ENCODE data around the gene C6.

C6 gene

GRCh38 chr5:41181691-41182564 is 31.4 kb downstream of the C6 start:
- H4K91ac ChIP-seq (ENCODE audit: low read depth, low read length, poor library complexity): no peak overlapping the region
- no peak overlapping the region for H2BK120ac ChIP-seq (ENCODE audit: low read depth, low read length)
- WGBS, 2 donors (ENCODE audit: extremely low coverage in 2 of 2, insufficient read length in 2 of 2, insufficient replicate concordance in 1 of 2): no CpG with 5 or more reads among the region's 5 CpGs
- H2AFZ ChIP-seq (ENCODE audit: low read length): no peak overlapping the region
- H2AK5ac ChIP-seq (ENCODE audit: low read depth, low read length): no peak overlapping the region
- H2BK12ac ChIP-seq (ENCODE audit: low read length): no peak overlapping the region
- no peaks in the 10 kb centered on the region for H3K79me1 ChIP-seq (ENCODE audit: low read depth, low read length)
- no peak overlapping the region for H3K23ac ChIP-seq (ENCODE audit: low read depth, low read length, poor library complexity)
- H3K36me3 ChIP-seq (replicated peaks in 1 of 2; ENCODE audit: control insufficient read depth in 2 of 2, insufficient read depth in 2 of 2, low read length in 2 of 2): no peaks in the 10 kb centered on the region
- H3K4ac ChIP-seq (ENCODE audit: low read length): no peak overlapping the region
- no peak for DNase-seq (ENCODE audit: low spot score)
- H3K4me2 ChIP-seq (ENCODE audit: insufficient read depth, low read length, poor library complexity, severe bottlenecking): no peak overlapping the region
- H3K27me3 ChIP-seq (ENCODE audit: control insufficient read depth in 3 of 3, insufficient read depth in 3 of 3, low read depth in 1 of 3, low read length in 3 of 3): no peaks in the 10 kb centered on the region
- H3K18ac ChIP-seq (ENCODE audit: low read length): no peak overlapping the region
- no peak overlapping the region for H4K8ac ChIP-seq (ENCODE audit: low read depth, low read length)
- H3K27ac ChIP-seq (replicated peaks; ENCODE audit: low read length): no peak overlapping the region
- H3K9me3 ChIP-seq (replicated peaks in 1 of 2; ENCODE audit: control insufficient read depth in 2 of 2, insufficient read depth in 1 of 2, low read depth in 1 of 2, low read length in 2 of 2): no peaks in the 10 kb centered on the region
- no peak overlapping the region for H2BK5ac ChIP-seq (ENCODE audit: low read length)
- H3K9ac ChIP-seq (ENCODE audit: low read depth, low read length, poor library complexity): no peak overlapping the region
- H3K14ac ChIP-seq (ENCODE audit: low read length): no peak overlapping the region
- no peak overlapping the region for H2BK15ac ChIP-seq (ENCODE audit: low read length)
- H3K4me3 ChIP-seq (ENCODE audit: low read length in 2 of 2): no peak overlapping the region
- no peaks in the 10 kb centered on the region for H3K4me1 ChIP-seq (ENCODE audit: control insufficient read depth in 2 of 2, insufficient read depth in 1 of 2, low read depth in 1 of 2, low read length in 2 of 2)

- no peak overlapping the region for H3K27ac ChIP-seq (replicated peaks; ENCODE audit: low read length)
- H3K14ac ChIP-seq (ENCODE audit: low read length): no peak overlapping the region
- H2AFZ ChIP-seq (ENCODE audit: low read length): no peak overlapping the region
- H2BK12ac ChIP-seq (ENCODE audit: low read length): no peak overlapping the region
- H3K9me3 ChIP-seq (replicated peaks in 1 of 2; ENCODE audit: control insufficient read depth in 2 of 2, insufficient read depth in 1 of 2, low read depth in 1 of 2, low read length in 2 of 2): no peaks in the 10 kb centered on the region
- no peak overlapping the region for H3K4me3 ChIP-seq (ENCODE audit: low read length in 2 of 2)
- WGBS, 2 donors (ENCODE audit: extremely low coverage in 2 of 2, insufficient read length in 2 of 2, insufficient replicate concordance in 1 of 2): no CpG with 5 or more reads among the region's 3 CpGs
- H2BK120ac ChIP-seq (ENCODE audit: low read depth, low read length): no peak overlapping the region
- H4K8ac ChIP-seq (ENCODE audit: low read depth, low read length): no peak overlapping the region
- H2BK15ac ChIP-seq (ENCODE audit: low read length): no peak overlapping the region
- no peaks in the 10 kb centered on the region for H3K36me3 ChIP-seq (replicated peaks in 1 of 2; ENCODE audit: control insufficient read depth in 2 of 2, insufficient read depth in 2 of 2, low read length in 2 of 2)
- no peaks in the 10 kb centered on the region for H3K27me3 ChIP-seq (ENCODE audit: control insufficient read depth in 3 of 3, insufficient read depth in 3 of 3, low read depth in 1 of 3, low read length in 3 of 3)
- H2BK5ac ChIP-seq (ENCODE audit: low read length): no peak overlapping the region
- DNase-seq (ENCODE audit: low spot score): no peak
- no peaks in the 10 kb centered on the region for H3K79me1 ChIP-seq (ENCODE audit: low read depth, low read length)
- H3K4me1 ChIP-seq (ENCODE audit: control insufficient read depth in 2 of 2, insufficient read depth in 1 of 2, low read depth in 1 of 2, low read length in 2 of 2): no peaks in the 10 kb centered on the region
- H3K23ac ChIP-seq (ENCODE audit: low read depth, low read length, poor library complexity): no peak overlapping the region
- H3K9ac ChIP-seq (ENCODE audit: low read depth, low read length, poor library complexity): no peak overlapping the region
- H3K4me2 ChIP-seq (ENCODE audit: insufficient read depth, low read length, poor library complexity, severe bottlenecking): no peak overlapping the region
- H2AK5ac ChIP-seq (ENCODE audit: low read depth, low read length): no peak overlapping the region
- no peak overlapping the region for H3K4ac ChIP-seq (ENCODE audit: low read length)
- H4K91ac ChIP-seq (ENCODE audit: low read depth, low read length, poor library complexity): no peak overlapping the region
- H3K18ac ChIP-seq (ENCODE audit: low read length): no peak overlapping the region
Measured at GRCh38 chr5:41176952-41177351, 36.4 kb downstream of the C6 start.

- Histone ChIP-seq H4K91ac (ENCODE audit: low read depth, low read length, poor library complexity) (no peak overlapping the region), H3K36me3 (replicated peaks in 1 of 2; ENCODE audit: control insufficient read depth in 2 of 2, insufficient read depth in 2 of 2, low read length in 2 of 2) (no peaks in the 10 kb centered on the region), H3K4me3 (ENCODE audit: low read length in 2 of 2) (no peak overlapping the region), H2BK5ac (ENCODE audit: low read length) (no peak overlapping the region), H2AK5ac (ENCODE audit: low read depth, low read length) (no peak overlapping the region), H3K79me1 (ENCODE audit: low read depth, low read length) (no peaks in the 10 kb centered on the region), H3K4me2 (ENCODE audit: insufficient read depth, low read length, poor library complexity, severe bottlenecking) (no peak overlapping the region), H4K8ac (ENCODE audit: low read depth, low read length) (no peak overlapping the region), H3K9ac (ENCODE audit: low read depth, low read length, poor library complexity) (no peak overlapping the region), H2BK12ac (ENCODE audit: low read length) (no peak overlapping the region), H3K18ac (ENCODE audit: low read length) (no peak overlapping the region), H3K14ac (ENCODE audit: low read length) (no peak overlapping the region), H3K4ac (ENCODE audit: low read length) (no peak overlapping the region), H2BK120ac (ENCODE audit: low read depth, low read length) (no peak overlapping the region), H2AFZ (ENCODE audit: low read length) (no peak overlapping the region), H3K23ac (ENCODE audit: low read depth, low read length, poor library complexity) (no peak overlapping the region), H3K27me3 (ENCODE audit: control insufficient read depth in 3 of 3, insufficient read depth in 3 of 3, low read depth in 1 of 3, low read length in 3 of 3) (no peaks in the 10 kb centered on the region), H2BK15ac (ENCODE audit: low read length) (no peak overlapping the region), H3K27ac (replicated peaks; ENCODE audit: low read length) (no peak overlapping the region), H3K4me1 (ENCODE audit: control insufficient read depth in 2 of 2, insufficient read depth in 1 of 2, low read depth in 1 of 2, low read length in 2 of 2) (no peaks in the 10 kb centered on the region), H3K9me3 (replicated peaks in 1 of 2; ENCODE audit: control insufficient read depth in 2 of 2, insufficient read depth in 1 of 2, low read depth in 1 of 2, low read length in 2 of 2) (no peaks in the 10 kb centered on the region)
- DNase-seq (ENCODE audit: low spot score): no peak
- WGBS, 2 donors (ENCODE audit: extremely low coverage in 2 of 2, insufficient read length in 2 of 2, insufficient replicate concordance in 1 of 2): no CpG with 5 or more reads among the region's 3 CpGs
Measured at GRCh38 chr5:41172012-41172411, 41.3 kb downstream of the C6 start.

GRCh38 chr5:41161271-41161670 is 52.1 kb downstream of the C6 start:
- DNase-seq (ENCODE audit: low spot score): no peak
- Histone ChIP-seq H3K4ac (ENCODE audit: low read length) (no peak overlapping the region), H3K4me3 (ENCODE audit: low read length in 2 of 2) (no peak overlapping the region), H3K4me2 (ENCODE audit: insufficient read depth, low read length, poor library complexity, severe bottlenecking) (no peak overlapping the region), H2AK5ac (ENCODE audit: low read depth, low read length) (no peak overlapping the region), H2AFZ (ENCODE audit: low read length) (no peak overlapping the region), H2BK12ac (ENCODE audit: low read length) (no peak overlapping the region), H3K36me3 (replicated peaks in 1 of 2; ENCODE audit: control insufficient read depth in 2 of 2, insufficient read depth in 2 of 2, low read length in 2 of 2) (no peaks in the 10 kb centered on the region), H3K79me1 (ENCODE audit: low read depth, low read length) (no peaks in the 10 kb centered on the region), H3K9ac (ENCODE audit: low read depth, low read length, poor library complexity) (no peak overlapping the region), H3K9me3 (replicated peaks in 1 of 2; ENCODE audit: control insufficient read depth in 2 of 2, insufficient read depth in 1 of 2, low read depth in 1 of 2, low read length in 2 of 2) (no peaks in the 10 kb centered on the region), H3K14ac (ENCODE audit: low read length) (no peak overlapping the region), H2BK120ac (ENCODE audit: low read depth, low read length) (no peak overlapping the region), H3K23ac (ENCODE audit: low read depth, low read length, poor library complexity) (no peak overlapping the region), H2BK5ac (ENCODE audit: low read length) (no peak overlapping the region), H3K18ac (ENCODE audit: low read length) (no peak overlapping the region), H3K4me1 (ENCODE audit: control insufficient read depth in 2 of 2, insufficient read depth in 1 of 2, low read depth in 1 of 2, low read length in 2 of 2) (no peaks in the 10 kb centered on the region), H4K91ac (ENCODE audit: low read depth, low read length, poor library complexity) (no peak overlapping the region), H4K8ac (ENCODE audit: low read depth, low read length) (no peak overlapping the region), H3K27me3 (ENCODE audit: control insufficient read depth in 3 of 3, insufficient read depth in 3 of 3, low read depth in 1 of 3, low read length in 3 of 3) (no peaks in the 10 kb centered on the region), H3K27ac (replicated peaks; ENCODE audit: low read length) (no peak overlapping the region), H2BK15ac (ENCODE audit: low read length) (no peak overlapping the region)
- WGBS, 2 donors (ENCODE audit: extremely low coverage in 2 of 2, insufficient read length in 2 of 2, insufficient replicate concordance in 1 of 2): no CpG with 5 or more reads among the region's 1 CpG

All from neuronal stem cell (in vitro differentiated cells).